ENCODE measurements around the gene INPP4A.

The INPP4A gene

DNA sequence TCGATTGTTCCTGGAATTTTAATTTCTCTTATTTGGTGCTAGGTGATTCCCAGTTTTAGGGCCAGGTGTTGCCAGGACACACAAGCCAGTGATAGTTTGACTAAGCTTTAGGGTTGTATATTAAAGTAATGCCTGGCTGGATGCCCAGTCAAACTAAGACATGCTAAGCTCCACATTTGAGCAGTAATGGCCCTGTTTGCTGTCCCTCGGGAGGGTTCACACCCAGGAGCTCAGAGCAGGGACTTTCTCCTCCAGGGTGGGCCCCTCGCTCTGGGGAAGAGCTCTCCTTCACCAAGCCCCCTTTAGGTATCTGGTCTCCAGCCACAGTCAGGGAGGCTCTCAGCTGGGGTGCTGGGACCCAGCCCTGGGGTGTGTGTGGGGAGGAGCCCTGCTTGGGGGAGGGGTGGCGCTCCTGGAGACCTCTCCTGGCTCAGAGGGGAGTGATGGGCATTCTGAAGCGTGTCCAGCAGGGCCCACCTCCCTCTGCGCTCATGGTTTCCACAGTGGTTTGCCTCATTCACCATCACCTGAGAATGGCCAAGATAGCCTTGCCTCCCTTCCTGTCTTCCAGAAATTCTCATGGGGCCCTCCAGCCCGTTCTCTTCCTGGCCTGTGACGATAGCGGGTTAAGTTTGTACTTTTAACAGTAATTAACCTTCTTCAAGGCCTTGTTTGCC lies 31.7 kb downstream of the INPP4A start:
- no peak for DNase-seq (ENCODE audit: low read depth)

- no peak for DNase-seq (ENCODE audit: low read depth)
Observed at GRCh38 chr2:98477036-98477435, 32.4 kb downstream of the INPP4A start.

- no peak for DNase-seq (ENCODE audit: low read depth)
Observed at GRCh38 chr2:98477506-98477905, 32.8 kb downstream of the INPP4A start.

DNA sequence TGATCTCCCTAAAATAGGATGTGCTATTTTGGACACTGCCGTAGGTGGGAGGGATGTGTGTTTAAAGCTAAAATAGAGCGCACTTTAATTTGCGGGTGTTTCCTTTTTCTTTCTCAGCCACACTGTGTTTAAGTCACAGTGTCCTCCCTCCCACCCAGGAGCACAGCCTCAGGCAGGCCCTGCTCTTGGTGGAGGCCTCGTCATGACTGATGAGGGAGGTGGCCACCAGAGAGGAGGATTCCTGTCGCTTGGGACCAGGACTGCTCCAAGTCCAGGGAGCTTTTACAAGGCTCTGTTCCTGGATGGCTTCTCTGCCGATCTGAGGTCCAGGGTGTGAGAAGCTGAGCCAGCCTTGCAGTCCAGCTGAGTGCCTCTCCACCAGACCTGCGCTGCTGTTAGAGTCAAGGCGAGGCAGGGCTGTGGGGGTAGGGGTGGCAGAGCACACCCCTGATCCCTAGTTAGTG lies 33.5 kb downstream of the INPP4A start:
- no peak for DNase-seq (ENCODE audit: low read depth)

- DNase-seq (ENCODE audit: low read depth): no peak
Observed at GRCh38 chr2:98478907-98479306, 34.2 kb downstream of the INPP4A start.

DNA sequence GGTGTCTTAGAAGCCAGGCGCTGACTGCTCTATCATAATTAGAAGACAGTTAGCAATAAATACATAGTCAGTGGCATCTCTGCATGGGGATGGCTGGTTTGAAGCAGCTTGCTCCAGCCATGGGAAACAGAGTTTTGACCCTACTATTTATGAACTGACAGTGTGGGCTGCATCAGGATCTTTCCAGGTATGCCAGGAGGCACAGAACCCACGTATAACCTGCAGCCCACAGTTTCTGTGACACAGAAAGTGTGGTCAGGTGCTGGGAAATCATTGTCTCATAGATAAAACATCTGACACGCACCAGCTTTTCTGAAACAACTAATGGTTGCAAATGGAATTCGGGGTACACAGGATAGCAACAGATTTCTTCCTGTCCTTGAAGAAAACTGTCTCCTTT lies 34.7 kb downstream of the INPP4A start:
- no peak for DNase-seq (ENCODE audit: low read depth)

DNA sequence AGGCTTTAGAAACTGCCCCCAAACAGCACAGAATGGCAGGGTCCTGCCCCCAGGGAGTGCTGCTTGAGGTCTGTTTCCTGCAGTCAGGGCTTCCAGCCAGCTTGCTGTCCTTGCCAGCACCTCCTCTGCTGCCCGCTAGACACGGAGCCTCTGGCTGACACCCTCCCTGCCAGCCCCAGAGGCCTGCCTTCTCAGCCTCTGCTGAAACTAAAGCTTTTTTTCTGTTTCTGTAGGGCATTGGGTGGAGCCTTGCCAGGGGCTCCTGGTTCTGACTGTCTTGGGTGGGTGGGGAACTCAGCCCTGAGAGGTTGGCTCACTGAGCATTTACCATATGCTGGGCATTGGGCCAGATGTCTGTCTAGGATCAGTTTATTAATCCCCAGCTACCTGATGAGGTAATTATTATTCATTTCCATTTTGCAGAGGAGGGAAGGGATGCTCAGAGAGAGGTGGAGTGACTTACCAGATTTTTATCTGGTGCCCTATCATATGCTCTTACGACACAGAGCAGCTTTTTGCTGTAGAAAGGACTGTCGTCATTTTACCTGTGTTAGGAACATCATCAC lies 35.4 kb downstream of the INPP4A start:
- no peak for DNase-seq (ENCODE audit: low read depth)

DNA sequence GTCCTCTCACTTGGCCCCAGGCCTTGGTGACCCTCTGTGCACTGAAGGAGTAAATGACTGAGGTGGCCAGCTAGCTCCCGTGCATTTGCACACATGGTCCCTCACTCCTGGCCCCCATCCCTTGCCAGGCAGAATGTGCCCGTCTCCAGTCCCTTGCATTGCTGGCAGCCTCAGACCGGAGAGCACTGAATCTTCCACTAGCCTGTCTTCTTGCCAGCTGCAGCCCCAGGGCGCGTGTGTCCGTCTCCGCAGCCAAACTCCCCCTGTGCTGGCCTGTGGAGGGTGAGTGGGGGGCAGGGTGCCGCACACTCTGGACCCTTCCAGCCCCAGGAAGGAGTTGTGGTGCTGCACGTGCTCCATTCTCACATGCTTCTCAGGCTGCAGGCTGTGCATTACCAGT lies 35.9 kb downstream of the INPP4A start:
- DNase-seq (ENCODE audit: low read depth): no peak

DNA sequence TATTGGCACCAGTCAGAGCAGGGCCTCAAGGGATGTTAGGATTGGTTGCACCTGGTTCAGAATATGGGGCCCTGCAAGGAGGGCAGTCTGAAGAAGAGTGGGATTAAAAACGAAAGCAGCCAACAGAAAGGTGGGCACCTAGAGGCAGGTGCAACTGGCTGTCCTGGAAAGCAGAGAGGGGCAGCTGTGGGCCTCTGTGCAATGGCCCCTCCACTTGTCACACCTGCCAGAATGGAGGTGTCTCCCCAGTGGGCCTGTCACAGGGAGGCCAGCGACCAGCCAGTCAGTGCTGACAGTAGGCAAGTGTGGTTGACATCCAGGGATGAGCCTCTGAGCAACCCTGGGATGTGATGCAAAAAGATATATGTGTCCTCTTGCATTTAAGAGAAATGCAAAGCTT lies 37.7 kb downstream of the INPP4A start:
- DNase-seq (ENCODE audit: low read depth): no peak

GRCh38 chr2:98483257-98483861 lies 38.7 kb downstream of the INPP4A start:
- DNase-seq (ENCODE audit: low read depth): no peak

DNA sequence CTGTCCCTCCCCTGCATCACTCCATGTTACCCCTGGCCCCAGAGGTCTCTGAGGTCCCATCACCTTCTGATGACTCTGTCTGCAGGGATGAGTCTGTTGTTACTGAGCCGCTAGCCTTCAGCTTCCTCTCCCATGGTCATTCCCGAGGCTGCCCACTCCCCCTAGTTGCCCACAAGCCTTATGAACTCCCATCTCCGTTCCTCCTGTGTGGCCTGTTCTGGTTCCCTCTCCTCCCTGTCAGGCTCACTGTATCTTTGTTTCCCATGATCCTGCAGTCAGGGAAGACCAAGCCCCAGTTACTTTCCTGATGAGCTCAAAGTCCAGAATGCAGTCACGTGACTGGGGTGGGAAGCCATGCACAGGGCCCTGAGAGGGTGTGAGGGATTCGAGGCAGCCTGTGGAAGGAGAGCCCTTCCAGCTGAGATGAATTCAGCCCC lies 39.5 kb downstream of the INPP4A start:
- no peak for DNase-seq (ENCODE audit: low read depth)

DNA sequence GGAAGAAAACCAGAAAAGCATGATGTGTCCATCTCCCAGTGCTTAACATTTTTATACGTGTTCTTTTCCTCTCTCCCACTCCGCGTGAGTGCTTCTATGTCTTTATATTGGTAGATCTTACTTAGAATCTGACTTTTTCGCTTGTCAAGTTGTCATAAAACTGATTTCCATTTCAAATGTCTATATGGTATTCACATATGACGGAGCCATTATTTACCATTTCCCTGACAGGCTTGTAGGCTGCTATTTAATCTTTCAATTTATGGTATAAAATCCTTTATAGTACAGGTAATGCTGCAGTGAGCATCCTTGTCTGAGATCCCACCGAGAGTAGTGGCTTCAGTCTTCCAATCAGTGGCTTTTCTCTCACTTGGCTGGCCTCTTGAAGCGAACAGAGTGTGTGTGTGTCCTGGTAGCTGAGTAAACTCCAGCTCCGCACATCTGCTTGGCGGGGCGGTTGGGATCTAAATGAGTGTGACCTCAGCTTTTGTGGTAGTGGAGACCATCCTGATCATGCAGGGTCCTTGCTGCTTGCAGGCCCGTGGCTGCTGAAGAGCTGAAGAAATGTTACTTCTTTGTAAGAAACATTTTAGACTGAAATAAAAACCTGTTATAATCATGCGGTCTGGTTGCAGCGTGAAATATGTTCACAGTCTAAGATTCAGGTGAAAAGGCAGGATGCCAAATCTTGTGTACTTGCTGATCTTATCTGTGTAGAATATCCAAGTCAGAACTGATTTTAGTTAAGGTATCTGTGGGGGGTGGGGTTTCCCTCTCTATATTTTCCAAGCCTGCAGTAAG lies 40.2 kb downstream of the INPP4A start:
- no peak for DNase-seq (ENCODE audit: low read depth)

GRCh38 chr2:98485453-98485755 lies 40.7 kb downstream of the INPP4A start:
- DNase-seq (ENCODE audit: low read depth): no peak

DNA sequence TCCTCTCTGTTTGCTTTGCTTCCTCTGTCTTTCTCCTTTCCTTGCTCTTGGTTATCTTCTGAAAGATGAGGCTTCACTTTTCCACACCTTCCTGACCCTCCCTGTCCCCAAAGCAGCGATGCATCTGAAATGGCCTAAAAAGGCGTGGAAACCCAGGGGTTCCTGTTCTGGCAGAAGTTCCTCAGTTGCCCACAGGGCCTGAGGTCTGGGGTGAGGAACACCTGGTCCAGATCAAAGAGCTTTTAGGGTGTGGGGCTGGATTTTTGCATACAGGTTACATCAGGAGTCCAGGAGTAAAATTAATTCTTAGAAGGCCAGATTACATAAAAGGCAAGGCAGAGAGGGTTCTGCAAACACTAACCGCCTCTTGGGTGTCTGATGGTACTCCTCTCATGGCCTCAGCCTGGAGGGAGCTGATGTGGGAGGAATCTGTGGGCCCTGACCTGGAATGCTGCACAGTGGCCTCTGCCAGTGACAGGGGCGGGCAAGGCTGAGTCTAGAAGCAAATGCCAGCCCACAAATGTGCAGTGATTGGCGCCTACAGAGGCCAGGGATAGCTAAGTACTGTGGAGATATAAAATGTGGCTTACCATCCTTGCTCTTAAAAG lies 41.8 kb downstream of the INPP4A start:
- DNase-seq (ENCODE audit: low read depth): no peak

- no peak for DNase-seq (ENCODE audit: low read depth)
Observed at GRCh38 chr2:98487101-98487805, 42.6 kb downstream of the INPP4A start.

DNA sequence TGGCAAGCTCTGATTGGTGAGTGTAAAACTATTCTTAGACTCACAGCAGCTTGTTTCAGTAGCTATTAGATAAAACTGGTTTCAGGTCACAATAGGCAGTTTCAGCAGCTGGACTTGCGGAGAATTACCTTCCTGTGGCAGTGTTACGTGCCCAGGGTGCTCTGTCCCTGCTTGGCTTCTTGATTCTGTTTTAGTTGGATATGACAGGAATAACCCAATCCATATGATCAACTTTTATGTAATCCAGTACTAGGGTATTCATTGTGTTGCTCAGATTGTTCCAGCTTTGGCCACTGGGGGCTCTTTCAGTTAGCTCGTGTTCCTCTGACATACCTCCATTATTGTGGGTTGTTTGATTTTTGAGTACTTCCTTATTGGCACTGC lies 43.1 kb downstream of the INPP4A start:
- no peak for DNase-seq (ENCODE audit: low read depth)

DNA sequence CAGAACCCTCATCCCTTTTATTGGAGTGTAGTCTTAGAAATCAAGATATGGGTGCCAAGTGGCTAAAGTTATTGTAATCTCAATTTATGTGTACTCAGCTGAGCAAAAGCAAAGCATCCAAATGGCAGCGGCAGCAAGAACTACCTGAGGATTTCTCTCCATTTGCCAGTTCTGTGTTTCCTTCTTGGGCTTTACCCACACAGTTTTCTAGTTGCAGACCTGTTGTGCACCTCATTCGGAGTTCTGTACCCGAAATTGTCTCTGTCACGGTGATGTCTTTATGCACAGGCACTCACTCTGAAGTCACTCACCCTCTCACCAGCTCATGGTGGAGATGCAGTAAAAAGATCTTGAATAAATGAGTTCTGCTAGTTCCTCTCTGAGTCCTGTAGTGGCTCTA lies 43.6 kb downstream of the INPP4A start:
- no peak for DNase-seq (ENCODE audit: low read depth)

GRCh38 chr2:98489486-98489885 lies 44.8 kb downstream of the INPP4A start:
- no peak for DNase-seq (ENCODE audit: low read depth)

- no peak for DNase-seq (ENCODE audit: low read depth)
Observed at GRCh38 chr2:98489971-98490962, 45.6 kb downstream of the INPP4A start.

DNA sequence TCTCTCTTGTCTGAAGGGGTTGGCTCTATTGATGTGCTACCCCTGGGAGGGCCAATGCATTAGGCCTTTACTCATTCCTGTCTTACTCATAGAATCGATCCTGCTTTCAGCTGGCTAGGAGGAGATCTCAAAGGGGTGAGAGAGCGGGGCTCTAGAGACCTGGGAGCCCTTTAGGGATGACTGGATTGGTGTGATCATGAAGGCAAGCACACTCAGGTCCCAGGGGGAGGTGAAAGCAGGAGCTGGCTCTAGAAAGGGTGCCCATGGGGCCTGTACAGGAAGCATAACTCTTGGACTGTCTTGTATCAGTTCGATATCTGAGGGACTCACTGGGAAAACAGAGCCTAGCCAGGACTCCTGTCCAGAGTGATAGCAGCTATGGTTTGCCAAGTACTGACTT lies 47.8 kb downstream of the INPP4A start:
- DNase-seq (ENCODE audit: low read depth): no peak

- no peak for DNase-seq (ENCODE audit: low read depth)
Observed at GRCh38 chr2:98494699-98495098, 50.0 kb downstream of the INPP4A start.
